ENCODE measurements around the gene JPH3.

The JPH3 gene

GRCh38 chr16:87601401-87601981 lies 817 bp upstream of the JPH3 start:
- DNase-seq (ENCODE audit: low read depth in 2 of 2) = no peak

GRCh38 chr16:87602821-87603683 lies 744 bp downstream of the JPH3 start:
- DNase-seq (ENCODE audit: low read depth in 2 of 2) = no peak

- DNase-seq (ENCODE audit: low read depth in 2 of 2) = no peak
Observed at GRCh38 chr16:87603684-87604633, 1.7 kb downstream of the JPH3 start.

- DNase-seq (ENCODE audit: low read depth in 2 of 2) = no peak
Observed at GRCh38 chr16:87604634-87605111, 2.4 kb downstream of the JPH3 start.

GRCh38 chr16:87607223-87607622 lies 4.9 kb downstream of the JPH3 start:
- no peak for DNase-seq (ENCODE audit: low read depth in 2 of 2)

- no peak for DNase-seq (ENCODE audit: low read depth in 2 of 2)
Observed at GRCh38 chr16:87607871-87608270, 5.6 kb downstream of the JPH3 start.

- no peak for DNase-seq (ENCODE audit: low read depth in 2 of 2)
Observed at GRCh38 chr16:87608400-87608985, 6.2 kb downstream of the JPH3 start.

GRCh38 chr16:87610026-87610425 lies 7.7 kb downstream of the JPH3 start:
- no peak for DNase-seq (ENCODE audit: low read depth in 2 of 2)

- no peak for DNase-seq (ENCODE audit: low read depth in 2 of 2)
Observed at GRCh38 chr16:87611456-87611855, 9.1 kb downstream of the JPH3 start.

GRCh38 chr16:87613961-87614360 lies 11.7 kb downstream of the JPH3 start:
- no peak for DNase-seq (ENCODE audit: low read depth in 2 of 2)

- DNase-seq (ENCODE audit: low read depth in 2 of 2) = no peak
Observed at GRCh38 chr16:87615621-87616041, 13.3 kb downstream of the JPH3 start.

GRCh38 chr16:87616556-87616955 lies 14.2 kb downstream of the JPH3 start:
- DNase-seq (ENCODE audit: low read depth in 2 of 2) = no peak

- no peak for DNase-seq (ENCODE audit: low read depth in 2 of 2)
Observed at GRCh38 chr16:87618216-87618615, 15.9 kb downstream of the JPH3 start.

GRCh38 chr16:87619360-87620200 lies 17.3 kb downstream of the JPH3 start:
- DNase-seq (ENCODE audit: low read depth in 2 of 2) = no peak

- no peak for DNase-seq (ENCODE audit: low read depth in 2 of 2)
Observed at GRCh38 chr16:87620201-87620495, 17.8 kb downstream of the JPH3 start.

- no peak for DNase-seq (ENCODE audit: low read depth in 2 of 2)
Observed at GRCh38 chr16:87621550-87621829, 19.2 kb downstream of the JPH3 start.

GRCh38 chr16:87621976-87622713 lies 19.8 kb downstream of the JPH3 start:
- no peak for DNase-seq (ENCODE audit: low read depth in 2 of 2)

GRCh38 chr16:87622756-87623319 lies 20.5 kb downstream of the JPH3 start:
- DNase-seq (ENCODE audit: low read depth in 2 of 2) = no peak

GRCh38 chr16:87625241-87625797 lies 23.0 kb downstream of the JPH3 start:
- no peak for DNase-seq (ENCODE audit: low read depth in 2 of 2)

- DNase-seq (ENCODE audit: low read depth in 2 of 2) = no peak
Observed at GRCh38 chr16:87626401-87626800, 24.1 kb downstream of the JPH3 start.

Measured in stimulated activated CD8-positive, alpha-beta memory T cell treated with anti-CD3 and anti-CD28 coated beads, Interleukin-7, amount 100 ng/mL, for 4 hours (primary cell).